HepG2 (cell line): ENCODE data around the gene ALK. TPM values are rescaled to one million over a fixed set of nuclear protein-coding genes. Genes with fewer than 3 reads are reported as not detected.

Experiments
- ATAC-seq: fragments of 200-7000 bp; cut with Tn5 transposase; 3 replicates; pipeline ENCODE4 v1.9.1; 2020; ENCODE audit warnings: mild to moderate bottlenecking, moderate library complexity
- BruUV-seq: library from RNA; stranded (reverse); fragments of 400-500 nt; replicated peaks from 2 replicates; lab custom pipeline; 2021; lab: Mats Ljungman, UMichigan
- CTCF ChIA-PET: fragments of 300-600 bp; formaldehyde crosslinking; extraction: SDS; loops from one replicate; lab custom pipeline; 2021; ENCODE audit warnings: low total read pairs, inconsistent platforms, low intra/inter-chr PET ratio; lab: Yijun Ruan, JAX
- POLR2A ChIA-PET: fragments of 350-600 bp; sonication (Branson Sonifier 250); formaldehyde crosslinking; loops from one replicate; lab custom pipeline; 2020; ENCODE audit warnings: antibody characterized with exemption, inconsistent platforms; lab: Yijun Ruan, JAX
- DNase-seq: peaks from one replicate; pipeline ENCODE4 v3.0.0-alpha.2; 2015; ENCODE audit warnings: low spot score
- FAIRE-seq: peaks from 3 replicates; lab custom pipeline; 2011; peaks lifted over from hg19 to GRCh38; lab: Jason Lieb, UNC
- H2AFZ ChIP-seq: one replicate; pipeline ENCODE4 v1.6.1; 2011; ENCODE audit warnings: low read length, inconsistent platforms
- H3K27ac ChIP-seq: fragments of 300-600 bp; 3 replicates; pipeline ENCODE4 v1.8.0; 2011; ENCODE audit warnings: mixed run types, mild to moderate bottlenecking, mixed read lengths, low read length, inconsistent platforms; ENCODE audit not compliant: insufficient read depth; ENCODE audit errors: extremely low read length
- H3K27me3 ChIP-seq, 2 experiments: fragments of 200-600 bp in 1 of 2; 2 replicates in 1 of 2; 3 replicates in 1 of 2; pipeline versions ENCODE4 v1.6.0 to v1.8.0; 2011; ENCODE audit warnings: low read length in 2 of 2, mild to moderate bottlenecking in 2 of 2, moderate library complexity in 2 of 2, inconsistent platforms in 1 of 2; ENCODE audit not compliant: insufficient read depth in 2 of 2, control insufficient read depth in 1 of 2
- H3K36me3 ChIP-seq, 2 experiments: fragments of 200-600 bp in 1 of 2; replicated peaks in 1 of 2; 2 replicates in 1 of 2; 3 replicates in 1 of 2; pipeline versions ENCODE4 v1.5.1 to v1.8.0; 2011; ENCODE audit warnings: low read length in 2 of 2, inconsistent platforms in 1 of 2; ENCODE audit not compliant: insufficient read depth in 2 of 2, control insufficient read depth in 1 of 2
- H3K4me1 ChIP-seq: 2 replicates; pipeline ENCODE4 v1.5.1; 2012; ENCODE audit warnings: low read length, inconsistent platforms; ENCODE audit not compliant: insufficient read depth
- H3K4me2 ChIP-seq: 2 replicates; pipeline ENCODE4 v1.6.0; 2011; ENCODE audit warnings: low read depth, low read length, inconsistent platforms
- H3K4me3 ChIP-seq, 3 experiments: fragments of 200-600 bp in 1 of 3; sonication (generic), shearing (Covaris generic) in 1 of 3; replicated peaks in 1 of 3; 2 replicates each; pipeline ENCODE4 v1.5.1; 2011 to 2016; ENCODE audit warnings: low read length in 3 of 3, inconsistent platforms in 2 of 3, low read depth in 2 of 3, mild to moderate bottlenecking in 2 of 3, control low read depth in 1 of 3, mixed read lengths in 1 of 3; ENCODE audit not compliant: insufficient read depth in 1 of 3
- H3K79me2 ChIP-seq: one replicate; pipeline ENCODE4 v1.6.1; 2011; ENCODE audit warnings: low read length, inconsistent platforms; ENCODE audit not compliant: insufficient read depth
- H3K9ac ChIP-seq: 2 replicates; pipeline ENCODE4 v1.6.0; 2011; ENCODE audit warnings: mild to moderate bottlenecking, low read depth, low read length, inconsistent platforms; ENCODE audit not compliant: insufficient read depth
- H3K9me3 ChIP-seq: 2 replicates; pipeline ENCODE4 v1.5.1; 2012; ENCODE audit warnings: mild to moderate bottlenecking, low read length
- H4K20me1 ChIP-seq: 2 replicates; pipeline ENCODE4 v1.6.0; 2011; ENCODE audit warnings: inconsistent platforms, mild to moderate bottlenecking, low read length, moderate library complexity; ENCODE audit not compliant: insufficient read depth
- DNMT1 ChIP-seq: sonication (generic); formaldehyde crosslinking; IDR thresholded peaks from 2 replicates; pipeline ENCODE4 v1.5.1; 2020; ENCODE audit warnings: mild to moderate bottlenecking, missing genetic modification reagents
- POGK ChIP-seq: sonication (generic); formaldehyde crosslinking; conservative IDR thresholded peaks from 2 replicates; pipeline ENCODE4 v1.8.0; 2022; ENCODE audit warnings: mild to moderate bottlenecking, moderate library complexity, missing genetic modification reagents
- RXRA ChIP-seq: sonication (generic); formaldehyde crosslinking; IDR thresholded peaks from 2 replicates; pipeline ENCODE4 v1.5.1; 2020; ENCODE audit warnings: missing genetic modification reagents
- SP2 ChIP-seq: sonication (generic); formaldehyde crosslinking; IDR thresholded peaks from 2 replicates; pipeline ENCODE4 v1.5.1; 2020; ENCODE audit warnings: mild to moderate bottlenecking, missing genetic modification reagents
- ZBTB20 ChIP-seq: sonication (generic); formaldehyde crosslinking; IDR thresholded peaks from 2 replicates; pipeline ENCODE4 v1.8.1; 2023; ENCODE audit warnings: missing genetic modification reagents, low read depth, mild to moderate bottlenecking, borderline replicate concordance
- ZNF253 ChIP-seq: sonication (generic); formaldehyde crosslinking; IDR thresholded peaks from 2 replicates; pipeline ENCODE4 v1.8.0; 2022; ENCODE audit warnings: mild to moderate bottlenecking, missing genetic modification reagents, borderline replicate concordance
- ZNF274 ChIP-seq: sonication (generic); formaldehyde crosslinking; IDR thresholded peaks from 2 replicates; pipeline ENCODE4 v1.5.1; 2020; ENCODE audit warnings: mild to moderate bottlenecking, missing genetic modification reagents
- ZNF292 ChIP-seq: sonication (generic); formaldehyde crosslinking; IDR thresholded peaks from 2 replicates; pipeline ENCODE4 v1.8.1; 2022; ENCODE audit warnings: mild to moderate bottlenecking, low read depth, missing genetic modification reagents, borderline replicate concordance
- ZNF710 ChIP-seq: sonication (generic); formaldehyde crosslinking; IDR thresholded peaks from 2 replicates; pipeline ENCODE4 v1.5.0; 2020; ENCODE audit warnings: mild to moderate bottlenecking, missing genetic modification reagents, borderline replicate concordance
- ZNF766 ChIP-seq: sonication (generic); formaldehyde crosslinking; IDR thresholded peaks from 2 replicates; pipeline ENCODE4 v1.5.0; 2020; ENCODE audit warnings: missing genetic modification reagents, borderline replicate concordance
- ZNF891 ChIP-seq: sonication (generic); formaldehyde crosslinking; IDR thresholded peaks from 2 replicates; pipeline ENCODE4 v1.5.0; 2020; ENCODE audit warnings: mild to moderate bottlenecking, missing genetic modification reagents
- WGBS: methylation state at CpG from one replicate; pipeline ENCODE4 v1.1.6; 2017; ENCODE audit warnings: low lambda C conversion rate; 5-methylcytosine and 5-hydroxymethylcytosine counted together
- in situ Hi-C: cut with HindIII; loops from 2 replicates; pipeline ENCODE4 v1.10.0; 2017; ENCODE audit warnings: low pct_unique_long_range_greater_than_20kb; ENCODE audit not compliant: extremely low pct_ligation_motif_present
- intact Hi-C: fragments of 100-400 bp; cut with micrococcal nuclease; formaldehyde crosslinking; loops from one replicate; pipeline ENCODE4 v1.10.0; 2022; ENCODE audit not compliant: unreplicated experiment
- polyA plus RNA-seq, 8 experiments: library from polyadenylated mRNA; depleted of rRNA in 3 of 8; stranded (reverse) in 7 of 8; unstranded in 1 of 8; fragments of >200 nt; fragmentation: Illumina TruSeq in 4 of 8; extraction: Trizol in 4 of 8; gene quantifications; 2 replicates each; pipeline versions ENCODE4 v1.2.1 to v1.2.3, GENCODE V29; 2011 to 2016; ENCODE audit warnings: low read depth in 4 of 8, missing spikeins in 1 of 8, mixed read lengths in 1 of 8; ENCODE audit not compliant: insufficient read depth in 1 of 8
- total RNA-seq, 5 experiments: library from RNA; depleted of rRNA; stranded (reverse); fragments of >200 nt; fragmentation: Illumina TruSeq; extraction: Trizol; gene quantifications; 2 replicates each; pipeline ENCODE4 v1.2.3, GENCODE V29; 2016; ENCODE audit warnings: low read depth in 1 of 5

Gene ALK
- total and polyA plus RNA-seq, 2 of the 13 experiments (the other 11 are each of a cell fraction or from before 2014, with no cell fraction given) = not detected

GRCh38 chr2:29475499-29475898 lies 445.9 kb downstream of the ALK start:
- WGBS = 47% methylated on average over 9 of the region's 9 CpGs
- DNase-seq = no peak
- BruUV-seq = no TSS peak
- H3K79me2 ChIP-seq = no peaks in the 10 kb centered on the region
- POLR2A ChIA-PET = no interaction called here
- H3K27me3 ChIP-seq = peaks cover 8 to 27% of the 10 kb centered on the region in 2 experiments; a peak in 3 of 5 replicates
- no peak overlapping the region for H3K4me2 ChIP-seq
- intact Hi-C loops = no loop called here
- TF ChIP-seq POGK (CRISPR knock-in tag) = no peak
- no peak for TF ChIP-seq SP2 (CRISPR knock-in tag)
- TF ChIP-seq ZNF253 (CRISPR knock-in tag) = no peak
- TF ChIP-seq ZNF274 (CRISPR knock-in tag) = no peak
- TF ChIP-seq ZBTB20 = no peak
- no peak for TF ChIP-seq DNMT1
- no peak for TF ChIP-seq RXRA (CRISPR knock-in tag)
- TF ChIP-seq ZNF292 = no peak
- no peak for TF ChIP-seq ZNF891 (CRISPR knock-in tag)
- TF ChIP-seq ZNF710 (CRISPR knock-in tag) = no peak
- no peak for TF ChIP-seq ZNF766 (CRISPR knock-in tag)
- TF ChIP-seq, all 625 proteins: peak for 0
- in situ Hi-C loops = no loop called here
- H3K9ac ChIP-seq = no peak overlapping the region
- FAIRE-seq (no peak), ATAC-seq (no peak)
- no peak overlapping the region for H2AFZ ChIP-seq
- H3K9me3 ChIP-seq = peaks cover 20% of the 10 kb centered on the region; the same call in 1 of the 2 replicates
- CTCF ChIA-PET = no interaction called here
- no peaks in the 10 kb centered on the region for H4K20me1 ChIP-seq
- H3K27ac ChIP-seq = no peak overlapping the region
- no peaks in the 10 kb centered on the region for H3K4me1 ChIP-seq
- H3K4me3 ChIP-seq = no peak overlapping the region
- H3K36me3 ChIP-seq = no peaks in the 10 kb centered on the region
